ENCODE measurements around the gene RNU2-63P. TPM values are rescaled to one million over a fixed set of nuclear protein-coding genes. Genes with fewer than 3 reads are reported as not detected.
"Not testable (repeated sequence)": the region's sequence is repeated elsewhere in the genome, so short reads cannot be mapped to it uniquely, and the experiment has no call there.

RNU2-63P gene
- total RNA-seq, 1 donor from 2014 or later, result 14.8 TPM

DNA sequence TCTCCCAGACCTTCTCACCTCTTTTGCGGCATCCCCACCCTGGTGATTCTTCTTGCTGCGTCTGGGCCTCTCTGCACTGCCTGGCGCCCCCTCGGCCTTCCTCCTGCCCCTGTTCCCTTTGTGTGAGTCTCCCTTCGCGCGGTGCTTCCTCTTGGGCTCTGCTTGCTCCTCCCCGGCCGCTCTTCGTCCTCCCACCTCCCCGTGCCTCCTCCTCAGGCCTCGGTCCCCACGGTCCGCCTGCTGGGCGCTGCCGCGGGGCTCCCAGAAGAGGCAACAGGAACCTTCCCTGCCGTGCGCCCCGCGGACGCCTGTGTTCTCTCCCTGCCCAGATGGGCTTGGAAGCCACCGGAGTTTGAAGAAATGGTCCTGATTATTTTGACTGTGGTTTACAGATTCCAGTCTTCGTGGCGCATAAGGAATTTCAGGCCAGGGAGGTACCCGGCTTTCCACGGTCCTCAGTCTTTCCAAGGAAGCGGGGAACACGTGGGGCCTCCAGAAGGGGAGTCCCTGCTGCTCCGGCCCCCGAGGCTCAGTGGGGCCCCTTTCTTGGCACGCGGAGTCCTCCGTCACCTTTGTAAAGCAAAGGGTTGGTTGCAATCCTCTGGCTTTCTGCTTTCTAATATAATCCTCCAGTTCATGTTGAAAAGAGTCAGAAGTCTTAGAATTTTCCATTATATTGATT lies 13.1 kb downstream of the RNU2-63P start:
- no peaks in the 10 kb centered on the region for H3K9me3 Mint-ChIP-seq
- H3K36me3 Mint-ChIP-seq, result no peaks in the 10 kb centered on the region
- TF ChIP-seq, protein P1, sequence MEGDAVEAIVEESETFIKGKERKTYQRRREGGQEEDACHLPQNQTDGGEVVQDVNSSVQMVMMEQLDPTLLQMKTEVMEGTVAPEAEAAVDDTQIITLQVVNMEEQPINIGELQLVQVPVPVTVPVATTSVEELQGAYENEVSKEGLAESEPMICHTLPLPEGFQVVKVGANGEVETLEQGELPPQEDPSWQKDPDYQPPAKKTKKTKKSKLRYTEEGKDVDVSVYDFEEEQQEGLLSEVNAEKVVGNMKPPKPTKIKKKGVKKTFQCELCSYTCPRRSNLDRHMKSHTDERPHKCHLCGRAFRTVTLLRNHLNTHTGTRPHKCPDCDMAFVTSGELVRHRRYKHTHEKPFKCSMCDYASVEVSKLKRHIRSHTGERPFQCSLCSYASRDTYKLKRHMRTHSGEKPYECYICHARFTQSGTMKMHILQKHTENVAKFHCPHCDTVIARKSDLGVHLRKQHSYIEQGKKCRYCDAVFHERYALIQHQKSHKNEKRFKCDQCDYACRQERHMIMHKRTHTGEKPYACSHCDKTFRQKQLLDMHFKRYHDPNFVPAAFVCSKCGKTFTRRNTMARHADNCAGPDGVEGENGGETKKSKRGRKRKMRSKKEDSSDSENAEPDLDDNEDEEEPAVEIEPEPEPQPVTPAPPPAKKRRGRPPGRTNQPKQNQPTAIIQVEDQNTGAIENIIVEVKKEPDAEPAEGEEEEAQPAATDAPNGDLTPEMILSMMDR (IDR thresholded peaks at IDR 0.05; ENCODE audit: unreplicated experiment), result no peak
- H3K27ac Mint-ChIP-seq, result peak overlapping the region; percentile 25
- H3K4me1 Mint-ChIP-seq, result peaks cover 2% of the 10 kb centered on the region
- DNase-seq (ENCODE audit: low spot score in 2 of 2, unreplicated experiment in 2 of 2), result no peak
- peak overlapping the region; percentile 8 for H3K4me3 Mint-ChIP-seq
- H3K27me3 Mint-ChIP-seq (ENCODE audit: low read depth), result peaks cover 6% of the 10 kb centered on the region

DNA sequence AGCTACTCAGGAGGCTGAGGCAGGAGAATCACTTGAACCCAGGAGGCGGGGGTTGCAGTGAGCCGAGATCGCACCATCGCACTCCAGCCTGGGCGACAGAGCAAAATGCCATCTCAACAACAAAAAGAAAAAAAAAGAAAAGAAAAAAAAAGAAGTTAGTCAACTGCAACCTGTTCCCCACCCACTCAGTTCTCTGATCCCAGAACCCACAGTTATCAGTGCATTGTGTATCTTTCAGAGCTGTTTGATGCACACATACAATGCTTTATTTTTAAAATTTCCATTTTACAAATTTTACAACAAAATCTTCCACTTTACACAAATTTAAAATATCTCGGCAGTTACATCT lies 14.0 kb downstream of the RNU2-63P start:
- TF ChIP-seq, protein P1 (IDR thresholded peaks at IDR 0.05; ENCODE audit: unreplicated experiment), result no peak
- Mint-ChIP-seq H3K36me3 (no peaks in the 10 kb centered on the region), H3K9me3 (no peaks in the 10 kb centered on the region), H3K27ac (no peak overlapping the region), H3K4me1 (peaks cover 2% of the 10 kb centered on the region), H3K4me3 (no peak overlapping the region), H3K27me3 (ENCODE audit: low read depth) (peaks cover 6% of the 10 kb centered on the region)
- no peak for DNase-seq (ENCODE audit: low spot score in 2 of 2, unreplicated experiment in 2 of 2)

DNA sequence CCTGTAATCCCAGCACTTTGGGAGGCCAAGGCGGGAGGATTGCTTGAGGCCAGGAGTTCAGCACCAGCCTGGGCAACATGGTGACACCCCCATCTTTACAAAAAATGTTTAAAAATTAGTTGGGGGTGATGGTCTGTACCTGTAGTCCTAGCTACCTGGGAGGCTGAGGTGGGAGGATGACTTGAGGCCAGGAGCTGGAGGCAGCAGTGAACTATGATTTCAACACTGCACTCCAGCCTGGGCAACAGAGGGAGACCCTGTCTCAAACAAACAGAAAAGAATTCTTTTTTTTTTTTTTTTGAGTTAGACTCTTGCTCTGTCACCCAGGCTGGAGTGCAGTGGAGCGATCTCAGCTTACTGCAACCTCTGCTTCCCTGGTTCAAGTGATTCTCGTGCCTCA lies 15.9 kb downstream of the RNU2-63P start:
- not testable (repeated sequence) for H3K9me3 Mint-ChIP-seq; H3K36me3 Mint-ChIP-seq; H3K4me3 Mint-ChIP-seq; H3K4me1 Mint-ChIP-seq; DNase-seq (ENCODE audit: low spot score in 2 of 2, unreplicated experiment in 2 of 2); H3K27ac Mint-ChIP-seq; H3K27me3 Mint-ChIP-seq (ENCODE audit: low read depth)

DNA sequence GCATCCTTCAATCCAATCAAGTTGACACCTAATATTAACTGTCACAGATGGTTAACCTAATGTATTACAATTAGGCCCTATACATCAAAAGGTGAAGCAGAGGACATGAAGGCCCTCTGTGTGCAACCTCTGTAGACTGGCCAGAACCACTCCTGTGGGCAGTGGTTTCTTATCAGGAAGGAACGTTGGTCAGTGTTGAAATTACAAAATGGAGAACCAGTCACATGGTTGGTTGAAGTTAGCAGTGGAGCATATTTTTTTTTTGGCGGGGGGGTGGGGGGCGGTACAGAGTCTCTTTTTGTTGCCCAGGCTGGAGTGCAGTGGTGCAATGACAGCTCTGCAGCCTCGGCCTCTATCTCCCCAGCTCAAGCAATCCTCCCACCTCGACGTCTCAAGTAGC lies 19.8 kb downstream of the RNU2-63P start:
- no peak overlapping the region for H3K4me3 Mint-ChIP-seq
- TF ChIP-seq, protein P1 (IDR thresholded peaks at IDR 0.05; ENCODE audit: unreplicated experiment), result no peak
- H3K27ac Mint-ChIP-seq, result no peak overlapping the region
- no peak for DNase-seq (ENCODE audit: low spot score in 2 of 2, unreplicated experiment in 2 of 2)
- no peaks in the 10 kb centered on the region for H3K9me3 Mint-ChIP-seq
- no peaks in the 10 kb centered on the region for H3K36me3 Mint-ChIP-seq
- no peaks in the 10 kb centered on the region for H3K27me3 Mint-ChIP-seq (ENCODE audit: low read depth)
- H3K4me1 Mint-ChIP-seq, result no peaks in the 10 kb centered on the region

DNA sequence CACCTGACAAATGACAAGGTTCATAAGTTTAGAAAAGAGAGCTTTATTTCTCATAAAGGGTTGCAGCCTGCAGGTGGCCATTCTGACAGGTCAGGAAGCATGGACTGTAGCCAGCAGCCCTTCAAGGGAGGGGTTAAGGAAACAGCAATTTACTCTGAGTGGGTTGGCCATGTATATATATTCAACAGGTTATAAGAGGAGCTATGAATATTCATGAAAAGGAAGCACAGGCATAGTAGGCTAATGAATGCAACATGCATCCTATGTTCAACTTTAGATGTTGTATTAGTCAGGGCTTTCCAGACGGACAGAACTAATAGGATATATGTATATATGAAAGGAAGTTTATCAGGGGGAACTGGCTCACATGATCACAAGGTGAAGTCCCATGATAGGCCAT lies 20.6 kb downstream of the RNU2-63P start:
- TF ChIP-seq, protein P1 (IDR thresholded peaks at IDR 0.05; ENCODE audit: unreplicated experiment), result no peak
- Mint-ChIP-seq H3K4me3 (no peak overlapping the region), H3K4me1 (no peaks in the 10 kb centered on the region), H3K27ac (no peak overlapping the region), H3K36me3 (no peaks in the 10 kb centered on the region), H3K27me3 (ENCODE audit: low read depth) (no peaks in the 10 kb centered on the region), H3K9me3 (no peaks in the 10 kb centered on the region)
- no peak for DNase-seq (ENCODE audit: low spot score in 2 of 2, unreplicated experiment in 2 of 2)

DNA sequence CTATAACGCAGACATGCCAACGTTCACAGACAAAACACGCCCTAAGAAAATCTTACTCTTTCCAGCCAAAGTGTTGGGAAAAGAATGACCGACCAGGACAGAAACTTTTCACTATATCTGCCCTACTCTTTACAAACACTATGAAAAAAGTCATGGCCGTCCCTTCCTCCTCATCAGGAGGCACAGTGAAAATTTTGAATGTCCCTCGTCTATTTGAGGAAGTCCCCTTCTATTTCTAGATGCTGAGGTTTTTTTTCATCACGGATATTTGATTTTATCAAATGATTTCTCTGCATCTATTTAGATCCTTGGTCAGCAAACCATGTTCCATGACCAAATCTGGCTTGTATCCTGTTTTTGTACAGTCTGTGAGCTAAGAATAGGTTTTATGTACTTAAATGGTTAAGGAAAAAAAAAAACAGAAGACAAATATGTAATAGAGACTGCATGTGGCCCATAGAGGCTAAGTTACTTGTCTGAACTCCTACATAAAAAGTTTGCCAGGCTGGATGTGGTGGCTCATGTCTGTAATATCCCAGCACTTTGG lies 22.0 kb downstream of the RNU2-63P start:
- DNase-seq (ENCODE audit: low spot score in 2 of 2, unreplicated experiment in 2 of 2); H3K4me1 Mint-ChIP-seq; H3K27me3 Mint-ChIP-seq (ENCODE audit: low read depth); H3K4me3 Mint-ChIP-seq; H3K36me3 Mint-ChIP-seq; H3K9me3 Mint-ChIP-seq: not testable (repeated sequence)
- H3K27ac Mint-ChIP-seq, result peak overlapping the region; percentile 39

DNA sequence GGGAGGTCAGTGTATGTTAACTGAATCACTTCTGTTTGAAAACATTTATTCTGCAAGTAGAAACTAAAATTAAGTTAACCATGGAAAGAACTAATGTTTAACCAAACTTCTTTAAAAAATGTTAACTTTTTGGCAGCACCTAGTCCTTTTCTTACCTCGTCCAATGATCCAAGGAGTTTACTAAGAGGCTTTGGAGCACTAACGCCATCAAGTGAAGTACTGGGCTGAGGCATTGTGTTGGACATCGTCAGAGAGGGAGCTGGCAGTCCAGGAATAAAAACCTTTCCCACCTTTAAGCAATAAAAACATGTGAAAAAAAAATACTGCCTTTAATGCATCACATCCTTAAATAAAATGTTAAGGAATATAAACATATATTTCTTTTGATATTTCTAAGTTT lies 23.8 kb downstream of the RNU2-63P start:
- not testable (repeated sequence) for DNase-seq (ENCODE audit: low spot score in 2 of 2, unreplicated experiment in 2 of 2); H3K36me3 Mint-ChIP-seq; H3K27ac Mint-ChIP-seq; H3K4me1 Mint-ChIP-seq; H3K27me3 Mint-ChIP-seq (ENCODE audit: low read depth); H3K9me3 Mint-ChIP-seq; H3K4me3 Mint-ChIP-seq

DNA sequence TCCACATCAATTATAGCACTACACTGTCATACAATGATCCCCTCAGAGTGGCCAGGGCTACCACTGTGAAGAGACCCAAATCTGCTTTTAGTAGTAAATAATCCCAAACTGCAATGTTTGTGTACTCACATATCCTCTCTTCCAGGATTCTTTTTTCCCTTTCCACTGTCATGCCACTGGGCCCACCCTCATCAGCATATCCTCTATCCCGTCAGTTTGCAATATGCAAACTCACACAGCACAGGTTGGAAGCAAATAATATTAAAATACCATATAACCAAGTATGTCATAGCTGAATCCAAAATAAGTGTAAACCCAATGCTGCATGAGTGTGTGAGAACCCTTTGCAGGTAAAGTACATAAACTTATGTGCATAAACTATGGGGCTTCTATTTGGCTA lies 28.9 kb downstream of the RNU2-63P start:
- H3K4me1 Mint-ChIP-seq; DNase-seq (ENCODE audit: low spot score in 2 of 2, unreplicated experiment in 2 of 2); H3K4me3 Mint-ChIP-seq; H3K36me3 Mint-ChIP-seq; H3K27me3 Mint-ChIP-seq (ENCODE audit: low read depth); H3K27ac Mint-ChIP-seq; H3K9me3 Mint-ChIP-seq: not testable (repeated sequence)

DNA sequence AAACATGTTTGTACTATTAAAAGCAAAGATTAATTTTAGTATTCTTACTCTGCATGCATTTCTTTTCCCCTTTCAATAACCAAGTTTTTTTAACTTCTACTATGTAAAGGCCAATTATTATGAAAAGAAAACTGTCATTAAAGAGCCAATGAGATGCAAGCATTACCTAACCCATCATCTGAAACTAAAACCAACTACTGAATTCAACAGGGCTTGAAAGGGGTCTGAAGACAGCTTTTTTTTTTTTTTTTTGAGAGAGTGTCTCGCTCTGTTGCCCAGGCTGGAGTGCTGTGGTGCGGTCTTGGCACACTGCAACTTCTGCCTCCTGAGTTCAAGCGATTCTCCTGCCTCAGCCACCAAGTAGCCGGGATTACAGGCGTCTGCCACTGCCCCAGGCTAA lies 30.4 kb downstream of the RNU2-63P start:
- not testable (repeated sequence) for H3K4me3 Mint-ChIP-seq; H3K9me3 Mint-ChIP-seq; H3K36me3 Mint-ChIP-seq; H3K27ac Mint-ChIP-seq; H3K27me3 Mint-ChIP-seq (ENCODE audit: low read depth); H3K4me1 Mint-ChIP-seq; DNase-seq (ENCODE audit: low spot score in 2 of 2, unreplicated experiment in 2 of 2)

DNA sequence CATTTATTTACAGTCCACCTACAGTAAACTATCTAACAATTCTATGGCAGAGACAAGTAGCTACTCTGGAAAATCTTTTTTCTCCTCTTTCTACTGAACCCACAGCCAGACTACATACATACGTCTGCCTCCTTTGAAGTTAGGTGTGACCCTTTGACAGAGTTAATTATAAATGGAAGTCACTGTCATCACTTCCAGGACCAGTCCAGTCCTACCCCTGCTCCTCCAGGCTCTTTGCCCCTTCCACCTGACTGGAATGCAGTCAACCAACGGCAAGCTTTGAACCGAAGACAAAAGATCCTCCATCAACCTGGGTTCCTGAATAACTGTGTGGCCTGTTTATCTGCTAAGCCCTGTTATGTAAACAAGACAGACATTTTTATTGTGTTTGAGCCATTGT lies 35.2 kb downstream of the RNU2-63P start:
- DNase-seq (ENCODE audit: low spot score in 2 of 2, unreplicated experiment in 2 of 2); H3K4me3 Mint-ChIP-seq; H3K27ac Mint-ChIP-seq; H3K9me3 Mint-ChIP-seq; H3K36me3 Mint-ChIP-seq; H3K4me1 Mint-ChIP-seq; H3K27me3 Mint-ChIP-seq (ENCODE audit: low read depth): not testable (repeated sequence)

Measured in mesothelial cell of epicardium (in vitro differentiated cells).